ENCODE measurements around the gene MTIF2.
A peak's percentile ranks its signal among the peaks of the same experiment; 100 is the strongest.
"Not testable (repeated sequence)": the region's sequence is repeated elsewhere in the genome, so short reads cannot be mapped to it uniquely, and the experiment has no call there.

MTIF2 gene

DNA sequence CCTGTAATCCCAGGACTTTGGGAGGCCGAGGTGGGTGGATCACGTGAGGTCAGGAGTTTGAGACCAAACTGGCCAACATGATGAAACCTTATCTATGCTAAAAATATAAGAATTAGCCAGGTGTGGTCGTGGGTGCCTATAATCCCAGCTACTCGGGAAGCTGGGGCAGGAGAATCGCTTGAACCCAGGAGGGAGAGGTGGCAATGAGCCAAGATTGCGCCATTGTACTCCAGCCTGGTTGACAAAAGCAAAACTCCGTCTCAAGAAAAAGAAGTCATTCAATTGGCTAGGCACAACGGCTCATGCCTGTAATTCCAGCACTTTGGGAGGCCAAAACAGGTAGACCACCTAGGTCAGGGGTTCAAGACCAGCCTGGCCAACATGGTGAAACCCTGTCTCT is 27.4 kb downstream of the MTIF2 start:
- not testable (repeated sequence) for DNase-seq (ENCODE audit: low read depth, low spot score)

DNA sequence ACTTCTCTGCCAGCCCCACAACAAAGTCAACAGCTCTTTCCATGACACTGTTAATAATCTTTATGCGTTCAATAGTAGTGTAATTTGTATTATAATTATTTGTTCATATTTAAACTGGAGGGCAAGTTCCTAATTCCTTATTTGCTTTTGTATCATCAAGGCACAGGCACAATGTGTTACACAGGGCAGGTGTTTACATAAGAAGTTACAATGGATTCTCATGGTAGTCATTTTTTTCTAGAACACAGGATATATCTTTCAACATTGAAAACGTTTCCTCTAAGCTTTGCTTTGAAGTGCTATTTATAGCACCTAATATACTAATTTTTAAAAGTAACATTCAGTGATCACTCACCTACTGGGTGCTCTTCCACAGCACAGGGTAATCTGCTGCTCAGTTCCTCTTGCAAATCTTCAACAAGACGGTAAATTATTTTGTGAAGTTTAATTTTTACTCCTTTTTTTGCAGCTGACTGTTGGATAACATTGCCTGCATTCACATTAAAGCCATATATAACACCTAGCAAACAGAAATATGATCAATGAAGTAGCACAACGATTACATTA is 29.3 kb downstream of the MTIF2 start:
- no peak for DNase-seq (ENCODE audit: low read depth, low spot score)

DNA sequence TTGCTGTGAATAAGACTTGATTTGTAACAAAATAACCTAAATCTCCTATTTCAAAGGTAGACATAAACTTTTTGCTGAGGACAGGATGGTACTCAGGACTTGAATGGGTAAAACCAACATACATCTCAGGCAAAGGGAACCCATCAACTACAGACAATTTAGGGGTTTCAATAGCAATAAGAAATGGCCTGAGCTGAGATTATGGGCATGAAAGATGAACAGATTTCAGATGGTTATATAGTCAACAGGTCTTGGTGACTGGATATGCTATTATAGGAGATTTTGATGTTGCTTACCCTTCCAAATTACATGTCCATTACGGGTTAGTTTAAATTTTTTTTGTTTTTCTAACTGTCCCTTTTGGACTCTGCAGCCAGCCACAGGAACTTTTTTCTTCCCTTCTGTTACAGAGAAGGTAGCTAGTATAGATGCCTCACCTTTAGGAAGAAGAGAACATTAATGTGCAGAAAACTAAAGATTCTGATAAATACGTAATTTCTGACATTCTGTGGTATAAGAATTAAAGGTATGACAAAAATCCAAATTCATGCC is 32.0 kb downstream of the MTIF2 start:
- DNase-seq (ENCODE audit: low read depth, low spot score) = no peak

DNA sequence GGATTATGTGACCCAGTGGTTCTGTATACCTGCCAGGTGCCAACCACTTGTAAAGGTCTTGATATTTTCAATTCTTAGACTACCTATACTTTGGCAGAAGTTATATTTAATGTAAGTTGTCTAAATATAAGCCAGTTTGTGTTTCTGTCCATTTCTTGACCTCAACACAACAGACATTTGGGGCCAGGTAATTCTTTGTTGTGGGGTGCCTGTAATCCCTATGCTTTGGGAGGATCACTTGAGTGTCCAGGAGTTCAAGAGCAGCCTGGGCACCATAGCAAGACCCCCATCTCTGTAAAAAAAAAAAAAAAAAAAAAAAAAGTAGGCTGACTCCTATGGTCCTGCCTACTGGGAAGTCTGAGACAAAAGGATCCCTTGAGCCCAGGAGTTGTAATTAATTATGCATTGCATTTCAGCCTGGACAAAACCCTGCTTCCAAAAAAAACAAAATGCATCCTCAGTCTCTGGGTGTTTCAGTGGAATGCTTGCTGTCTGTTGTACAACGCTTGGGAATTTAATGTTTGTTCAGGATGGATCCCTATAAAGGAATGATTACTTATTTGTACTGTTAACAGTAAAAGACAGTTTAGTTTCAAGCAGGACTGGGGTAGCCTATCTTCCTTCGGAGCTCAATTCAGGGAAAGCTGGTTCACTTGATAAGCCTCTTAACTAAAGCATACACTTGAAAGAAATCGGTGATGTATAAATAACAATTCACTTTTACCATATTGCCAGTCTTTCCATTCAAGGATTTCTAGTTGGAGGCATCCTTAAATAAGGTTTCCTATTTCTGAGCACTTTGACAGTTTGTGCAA is 33.1 kb downstream of the MTIF2 start:
- DNase-seq (ENCODE audit: low read depth, low spot score) = no peak

DNA sequence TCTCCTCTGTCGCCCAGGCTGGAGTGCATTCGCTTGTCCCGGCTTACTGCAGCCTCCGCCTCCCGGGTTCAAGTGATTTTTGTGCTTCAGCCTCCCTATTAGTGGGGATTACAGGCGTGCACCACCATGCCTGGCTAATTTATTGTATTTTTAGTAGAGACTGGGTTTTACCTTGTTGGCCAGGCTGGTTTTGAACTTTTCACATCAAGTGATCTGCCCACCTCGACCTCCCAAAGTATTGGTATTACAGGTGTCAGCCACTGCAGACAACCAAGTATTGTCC is 35.4 kb downstream of the MTIF2 start:
- DNase-seq (ENCODE audit: low read depth, low spot score) = no peak

DNA sequence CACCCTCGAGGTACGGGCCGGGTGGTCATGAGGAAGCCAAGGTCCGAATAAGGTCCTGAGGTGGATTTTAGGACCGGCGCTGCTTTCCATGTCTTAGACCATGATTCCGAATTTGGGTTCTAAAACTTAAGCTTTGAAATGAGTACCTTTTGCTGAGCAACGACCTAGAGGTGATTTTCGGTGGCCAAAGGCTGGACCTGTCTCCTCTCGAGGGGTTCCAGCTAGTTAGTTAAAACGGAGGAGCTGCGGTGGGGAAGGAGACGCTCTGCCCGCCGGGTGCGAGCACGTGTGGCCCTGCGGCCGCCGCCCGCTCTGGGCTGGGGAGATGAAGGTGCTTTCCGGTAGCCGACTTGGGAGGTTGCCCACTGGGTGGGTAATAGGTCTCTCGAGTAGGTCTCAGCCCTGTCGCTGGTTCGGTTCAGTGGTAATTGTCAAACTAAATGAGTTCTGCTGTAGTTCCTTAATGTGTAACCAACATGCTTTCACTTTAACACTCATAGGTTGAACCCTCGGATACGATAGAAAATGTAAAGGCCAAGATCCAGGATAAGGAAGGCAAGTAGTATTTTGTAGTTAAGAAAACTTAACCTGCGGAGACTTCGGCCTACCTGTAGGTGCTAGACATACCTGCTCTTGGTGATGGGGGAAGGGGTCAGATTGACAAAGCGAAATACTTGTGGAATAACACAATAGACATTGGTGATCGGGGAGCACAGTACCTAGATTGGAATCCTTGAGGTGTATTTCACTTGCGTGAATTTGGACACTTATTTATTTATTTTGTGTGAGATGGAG is 36.0 kb downstream of the MTIF2 start:
- DNase-seq (ENCODE audit: low read depth, low spot score) = peak; percentile 69

DNA sequence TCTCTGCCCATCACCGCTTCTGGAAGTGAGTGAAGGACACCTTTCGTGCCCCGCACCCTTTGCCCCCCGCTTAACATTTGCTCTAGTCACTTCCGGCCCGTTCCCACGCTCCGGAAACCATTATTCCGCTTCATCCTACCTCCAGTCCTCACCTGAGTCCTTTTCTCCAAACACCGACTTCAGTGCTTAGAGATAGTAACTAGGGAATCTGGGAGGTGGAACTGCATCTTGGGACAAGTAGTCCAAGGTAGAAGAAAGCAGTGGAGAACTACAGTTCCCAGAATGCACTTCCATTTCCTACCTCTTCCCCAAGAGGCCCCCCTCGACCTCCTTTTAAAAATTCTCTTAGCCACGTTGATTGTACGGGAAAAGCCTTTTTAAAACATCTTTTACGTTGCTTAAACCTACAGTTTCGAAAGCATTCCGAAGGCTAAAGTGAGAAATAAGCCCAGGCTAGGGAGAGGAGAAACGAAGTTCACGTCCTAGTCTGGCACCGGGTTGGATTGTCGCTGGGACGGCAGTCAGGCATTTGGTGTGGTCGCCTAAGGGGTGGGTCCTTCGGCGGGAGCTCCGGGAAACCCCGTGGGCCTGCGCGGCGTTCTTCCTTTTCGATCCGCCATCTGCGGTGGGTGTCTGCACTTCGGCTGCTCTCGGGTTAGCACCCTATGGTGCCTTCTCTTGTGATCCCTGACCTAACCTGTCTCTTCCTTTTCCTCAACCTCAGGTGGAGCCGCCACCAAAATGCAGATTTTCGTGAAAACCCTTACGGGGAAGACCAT is 36.8 kb downstream of the MTIF2 start, which contains the start of the genes CLHC1 and RPS27A:
TSS of gene CLHC1 (minus strand) at position 210 of the 779 bp plus-strand sequence. CDS start 9,882 bp downstream, outside the sequence.
TSS of gene RPS27A (plus strand) at position 605 of the 779 bp plus-strand sequence. CDS start at position 742, 137 bp downstream.
- peak; percentile 97 for DNase-seq (ENCODE audit: low read depth, low spot score)

DNA sequence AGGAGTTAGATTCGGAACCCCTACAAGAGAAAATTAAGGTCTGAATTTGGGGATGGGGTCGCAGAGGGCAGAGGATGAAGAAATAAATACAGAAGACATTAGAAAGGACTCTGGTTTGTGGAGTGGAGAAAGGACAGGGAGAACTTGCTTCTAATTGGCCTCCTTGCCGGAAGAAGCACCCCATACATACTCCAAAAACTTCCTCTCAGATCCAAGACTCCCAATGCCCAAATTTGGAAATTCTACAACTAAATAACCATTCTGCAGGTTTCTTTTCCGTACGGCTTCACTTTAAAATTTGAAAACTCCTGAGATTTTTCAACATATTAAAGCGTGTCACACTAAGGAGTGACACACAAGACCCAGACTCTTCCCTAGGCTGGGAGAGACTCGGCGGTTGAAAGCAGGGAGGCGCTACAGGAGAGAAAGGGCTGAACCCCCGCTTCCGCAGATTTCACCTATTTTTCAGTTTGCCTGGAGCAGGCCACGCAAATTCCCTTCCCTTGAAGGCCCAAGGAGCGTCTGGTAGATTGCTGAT is 37.4 kb downstream of the MTIF2 start:
- no peak for DNase-seq (ENCODE audit: low read depth, low spot score)

DNA sequence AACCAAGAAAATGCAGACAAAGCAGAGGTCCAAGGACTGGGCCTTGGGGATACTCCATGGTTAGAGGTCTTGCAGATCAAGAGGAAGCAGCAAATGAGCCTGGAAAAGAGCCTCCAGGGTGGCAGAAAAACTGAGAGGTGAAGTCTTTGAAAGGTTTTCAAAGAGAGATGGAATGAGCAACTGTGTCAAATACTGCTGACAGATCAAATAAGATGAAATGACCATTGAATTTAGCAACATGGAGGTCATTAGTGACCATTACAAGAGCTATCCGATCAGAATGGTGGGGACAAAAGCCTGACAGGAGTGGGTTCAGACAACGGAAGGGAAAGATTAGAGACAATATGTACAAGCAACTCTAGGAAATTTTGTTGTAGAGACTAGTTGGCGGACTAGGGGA is 38.5 kb downstream of the MTIF2 start:
- no peak for DNase-seq (ENCODE audit: low read depth, low spot score)

DNA sequence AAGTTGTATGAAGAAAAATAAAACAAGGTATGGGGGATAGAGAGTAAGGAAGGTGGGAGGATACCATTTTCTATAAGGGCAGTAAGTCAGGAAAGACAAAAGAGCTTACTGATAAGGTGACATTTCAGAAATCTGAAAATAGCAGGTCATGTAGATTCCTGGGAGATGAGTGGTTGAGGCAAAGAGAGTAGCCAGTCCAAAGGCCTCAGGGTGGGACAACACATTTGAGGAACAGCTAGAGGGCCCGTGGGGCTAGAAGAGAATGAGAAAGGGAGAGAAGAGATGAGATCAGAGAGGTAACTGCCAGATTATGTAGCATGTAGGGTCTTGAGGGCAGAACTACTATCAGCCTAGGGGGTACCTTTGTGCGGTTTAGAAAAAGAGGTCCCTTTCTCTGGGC is 39.8 kb downstream of the MTIF2 start:
- no peak for DNase-seq (ENCODE audit: low read depth, low spot score)

DNA sequence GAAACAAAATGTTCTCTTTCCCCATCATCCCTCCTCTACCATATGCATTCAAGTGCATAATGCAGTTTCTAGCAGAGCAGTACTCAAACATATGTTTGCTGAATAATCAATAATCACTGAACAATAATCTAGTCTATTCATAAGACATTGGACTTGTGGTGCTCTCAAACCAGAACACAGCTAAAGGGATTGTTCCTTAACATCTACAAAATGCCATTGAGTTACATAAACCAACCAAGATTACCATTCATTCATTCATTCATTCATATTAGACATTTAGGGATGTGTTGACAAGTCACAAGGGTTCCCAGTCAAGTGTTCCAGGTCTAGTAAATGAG is 40.8 kb downstream of the MTIF2 start:
- no peak for DNase-seq (ENCODE audit: low read depth, low spot score)

DNA sequence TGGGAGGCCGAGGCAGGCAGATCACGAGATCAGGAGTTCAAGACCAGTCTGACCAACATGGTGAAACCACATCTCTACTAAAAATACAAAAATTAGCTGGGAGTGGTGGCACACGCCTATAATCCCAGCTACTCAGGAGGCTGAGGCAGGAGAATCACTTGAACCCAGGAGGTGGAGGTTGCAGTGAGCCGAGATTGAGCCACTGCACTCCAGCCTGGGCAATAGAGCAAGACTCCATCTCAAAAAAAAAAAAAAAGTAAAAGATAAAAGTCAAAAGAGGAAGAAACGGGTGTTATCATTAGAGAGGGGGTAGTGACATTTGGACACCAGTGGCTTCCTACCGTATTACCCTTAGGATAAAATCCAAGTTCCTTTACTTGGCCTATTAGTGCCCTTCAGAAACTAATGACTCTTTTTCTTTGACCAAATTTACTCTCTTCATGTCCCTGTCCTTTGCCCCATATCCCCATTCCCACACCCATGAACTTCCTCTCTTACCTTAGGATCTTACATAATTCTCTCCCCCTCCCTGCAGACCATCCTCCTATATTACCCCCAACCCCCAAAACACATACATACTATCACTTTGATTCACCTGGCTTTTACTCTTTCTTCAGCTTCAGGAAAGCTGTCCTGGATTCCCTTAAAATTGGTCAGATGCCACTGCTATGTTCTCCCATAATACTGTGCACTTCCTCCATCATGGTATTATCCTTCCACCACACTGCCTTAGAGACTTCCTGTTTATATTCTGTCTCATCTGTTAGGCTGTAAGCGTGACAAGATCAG is 41.4 kb downstream of the MTIF2 start:
- not testable (repeated sequence) for DNase-seq (ENCODE audit: low read depth, low spot score)

DNA sequence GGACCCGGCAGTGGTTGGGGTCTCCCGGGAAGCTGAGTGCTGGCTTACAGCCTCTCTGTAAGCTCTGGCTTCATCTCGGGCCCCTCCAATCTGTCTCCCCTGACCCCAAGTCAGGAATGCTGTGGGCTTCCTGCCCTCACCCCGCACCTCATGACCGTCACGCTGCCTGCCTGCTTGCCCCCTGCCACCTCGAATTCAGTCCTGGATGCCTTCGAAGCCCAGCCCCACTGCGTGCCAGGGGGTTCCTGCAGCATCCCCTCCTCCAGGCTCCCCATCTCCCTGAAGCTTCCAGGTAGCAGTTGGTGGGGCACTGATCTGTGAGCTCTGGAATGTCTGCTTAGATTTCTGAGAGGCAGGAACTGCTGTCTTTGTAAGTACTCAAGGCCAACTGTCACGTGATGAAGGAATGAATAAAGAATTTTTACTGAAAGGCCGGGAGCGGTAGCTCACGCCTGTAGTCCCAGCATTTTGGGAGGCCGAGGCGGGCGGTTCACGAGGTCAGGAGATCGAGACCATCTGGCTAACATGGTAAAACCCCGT is 43.5 kb downstream of the MTIF2 start:
- peak; percentile 5 for DNase-seq (ENCODE audit: low read depth, low spot score)

DNA sequence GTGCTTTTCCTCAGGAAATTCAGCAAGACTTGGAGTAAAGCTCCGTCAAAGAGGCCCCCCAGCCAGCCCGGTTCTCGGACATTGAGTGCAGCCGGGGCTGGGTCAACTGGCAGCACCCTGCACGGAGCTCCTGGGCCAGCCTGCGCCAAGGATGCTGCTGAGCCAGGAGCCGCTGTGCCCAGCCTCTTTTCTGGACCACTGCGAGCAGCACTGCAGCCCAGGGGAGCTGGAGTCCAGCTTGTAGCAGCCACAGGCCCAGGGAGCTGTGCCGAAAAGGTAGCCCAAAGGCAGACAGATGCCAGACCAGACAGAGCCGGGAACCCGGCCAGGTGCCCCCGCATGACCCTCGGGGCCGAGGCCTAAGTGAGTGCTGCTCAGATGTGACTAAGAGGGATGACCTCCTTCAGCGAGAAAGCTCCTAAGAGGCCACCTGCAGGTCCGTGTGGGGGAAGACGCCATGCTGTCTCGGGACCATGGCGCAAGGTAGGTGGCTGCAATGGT is 44.2 kb downstream of the MTIF2 start:
- no peak for DNase-seq (ENCODE audit: low read depth, low spot score)

DNA sequence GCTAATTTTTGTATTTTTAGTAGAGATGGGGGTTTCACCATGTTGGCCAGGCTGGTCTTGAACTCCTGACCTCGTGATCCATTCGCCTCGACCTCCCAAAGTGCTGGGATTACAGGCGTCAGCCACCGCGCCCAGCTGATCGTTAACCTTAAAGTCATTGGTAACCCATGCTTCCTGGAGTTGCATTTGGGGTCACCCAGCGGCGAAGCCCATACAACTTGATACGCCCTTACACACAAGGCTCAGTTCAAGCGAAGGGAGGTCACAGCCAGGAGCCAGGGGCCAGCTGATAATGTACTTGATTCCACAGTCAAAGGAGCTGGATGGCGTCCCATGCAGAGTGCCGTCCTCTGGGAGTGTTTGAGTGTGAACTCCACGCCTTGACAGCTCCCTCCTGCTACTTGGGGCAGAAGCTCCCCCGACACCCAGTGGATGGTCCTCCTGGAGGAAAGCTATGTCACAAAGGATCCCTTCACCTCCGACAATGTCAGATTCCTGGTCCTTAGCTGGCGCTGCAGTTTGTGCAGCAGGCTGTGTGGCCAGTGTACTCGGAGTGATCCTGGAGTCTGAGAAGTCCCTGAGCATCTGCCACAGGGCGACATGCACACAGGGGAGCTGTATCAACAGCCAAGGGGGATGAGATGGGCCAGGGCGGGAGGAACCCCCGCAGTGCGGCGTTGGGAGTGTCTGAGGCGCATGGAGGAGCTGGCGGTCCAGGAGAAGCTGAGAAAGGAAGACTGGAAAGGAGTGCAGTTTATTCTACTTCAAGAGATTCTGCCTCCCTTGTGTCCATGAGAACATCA is 44.9 kb downstream of the MTIF2 start:
- no peak for DNase-seq (ENCODE audit: low read depth, low spot score)

DNA sequence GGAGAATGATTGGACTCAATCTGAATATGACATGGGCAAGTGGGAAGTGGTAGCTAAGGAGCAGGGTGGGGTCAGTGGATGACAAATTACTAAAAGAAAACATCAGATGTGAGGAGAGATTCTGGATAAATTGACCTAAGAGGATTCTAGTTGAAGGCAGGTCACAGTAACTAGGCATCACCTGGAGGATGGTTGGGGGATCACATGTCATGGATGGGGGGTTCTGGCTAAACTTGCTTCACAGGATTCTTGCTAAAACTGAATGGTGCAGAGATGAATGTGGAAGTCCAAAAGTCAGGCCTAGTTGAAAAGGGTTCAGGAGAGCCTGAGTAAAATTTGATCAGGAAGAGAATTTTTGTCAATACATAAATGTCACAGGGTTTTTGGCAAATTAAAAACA is 55.2 kb downstream of the MTIF2 start:
- DNase-seq (ENCODE audit: low read depth, low spot score) = no peak

DNA sequence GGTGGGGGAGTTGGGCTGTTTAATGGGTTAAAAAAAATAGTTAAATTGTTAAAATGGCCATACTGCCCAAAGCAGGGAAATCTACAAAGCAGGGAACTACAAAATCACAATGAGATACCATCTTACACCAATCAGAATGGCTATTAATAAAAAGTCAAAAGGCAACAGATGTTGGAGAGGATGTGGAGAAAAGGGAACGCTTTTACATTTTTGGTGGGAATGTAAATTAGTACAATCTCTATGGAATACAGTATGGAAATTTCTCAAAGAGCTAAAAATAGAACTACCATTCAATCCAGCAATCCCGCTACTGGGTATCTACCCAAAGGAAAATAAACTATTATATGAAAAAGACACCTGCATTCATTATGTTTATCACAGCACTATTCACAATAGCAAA is 64.1 kb downstream of the MTIF2 start:
- no peak for DNase-seq (ENCODE audit: low read depth, low spot score)

DNA sequence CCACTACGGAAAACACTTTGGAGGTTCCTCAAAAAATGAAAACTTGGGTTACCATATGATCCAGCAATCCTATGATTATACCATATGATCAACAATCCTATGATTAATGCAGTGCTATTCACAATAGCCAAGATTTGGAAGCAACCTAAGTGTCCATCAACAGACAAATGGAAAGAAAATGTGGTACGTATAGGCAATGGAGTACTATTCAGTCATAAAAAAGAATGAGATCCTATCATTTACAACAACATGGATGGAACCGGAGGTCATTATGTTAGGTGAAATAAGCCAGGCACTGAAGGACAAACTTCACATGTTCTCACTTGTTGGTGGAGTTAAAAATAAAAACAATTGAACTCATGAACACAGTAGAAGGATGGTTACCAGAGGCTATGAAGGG is 64.5 kb downstream of the MTIF2 start:
- no peak for DNase-seq (ENCODE audit: low read depth, low spot score)

DNA sequence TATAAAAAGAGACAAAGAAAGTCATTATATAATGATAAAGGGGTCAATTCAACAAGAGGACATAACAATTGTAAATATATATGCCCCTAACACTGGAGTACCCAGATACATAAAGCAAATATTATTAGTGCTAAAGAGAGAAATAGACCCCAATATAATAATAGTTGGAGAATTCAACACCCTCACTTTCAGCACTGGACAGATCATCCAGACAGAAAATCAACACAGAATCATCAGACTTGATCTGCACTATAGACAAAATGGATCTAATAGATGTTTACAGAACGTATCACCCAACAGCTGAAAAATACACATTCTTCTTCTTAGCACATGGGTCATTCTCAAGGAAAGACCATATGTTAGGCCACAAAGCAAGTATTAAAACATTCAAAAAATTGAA is 68.6 kb downstream of the MTIF2 start:
- no peak for DNase-seq (ENCODE audit: low read depth, low spot score)

All from astrocyte of the hippocampus (primary cell).